Measurements from ENCODE around the gene LAMA4.
A peak's percentile ranks its signal among the peaks of the same experiment; 100 is the strongest.

Gene LAMA4

DNA sequence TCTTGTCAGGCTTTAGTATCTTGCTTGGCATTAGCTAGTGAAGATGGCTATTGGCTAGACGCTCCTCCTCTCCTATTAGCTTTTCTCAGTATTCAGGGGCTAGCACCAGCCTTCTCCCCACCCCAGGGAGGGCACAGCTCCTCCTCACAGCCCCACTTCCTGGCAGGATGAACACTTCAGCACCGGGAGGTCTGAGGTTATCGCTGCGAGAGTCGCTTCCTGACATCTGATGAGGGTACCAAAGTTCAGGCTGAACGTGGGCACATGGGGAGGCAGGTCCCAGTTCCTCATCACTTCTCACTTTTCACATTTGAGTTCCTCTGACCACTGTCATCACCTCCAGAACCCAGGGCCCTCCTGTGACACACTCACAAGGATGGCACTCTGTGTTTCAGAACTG is 66.6 kb downstream of the LAMA4 start:
- ATAC-seq (replicated peaks) (peak; percentile 39 to 44), DNase-seq (no peak)
- no peaks in the 10 kb centered on the region for H3K36me3 Mint-ChIP-seq
- peaks cover 2 to 7% of the 10 kb centered on the region in 2 donors for H3K4me1 Mint-ChIP-seq
- no peaks in the 10 kb centered on the region for H3K9me3 Mint-ChIP-seq
- H3K27ac Mint-ChIP-seq: peak overlapping the region; percentile 20
- no peak overlapping the region for H3K4me3 Mint-ChIP-seq
- H3K27me3 Mint-ChIP-seq: peaks cover 0 to 17% of the 10 kb centered on the region in 2 donors

DNA sequence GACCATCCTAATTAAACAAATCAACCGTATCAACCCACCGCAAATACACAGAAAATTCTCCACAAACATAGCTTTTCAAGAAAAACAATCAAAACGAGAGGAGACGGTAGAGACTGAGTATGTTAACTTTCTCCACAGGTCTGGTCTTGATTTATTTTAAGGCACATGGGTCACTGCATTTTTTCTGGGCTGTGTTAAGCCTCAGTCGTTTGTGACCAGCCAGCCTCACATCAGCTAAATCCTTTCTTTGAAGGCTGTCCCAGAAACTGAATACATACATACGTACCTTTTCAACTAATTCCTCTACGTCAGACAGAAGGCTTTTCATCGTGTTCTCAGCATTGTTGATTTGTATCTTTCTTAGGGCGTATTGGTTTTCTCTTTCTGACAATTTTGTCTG is 69.4 kb downstream of the LAMA4 start:
- Mint-ChIP-seq H3K36me3 (no peaks in the 10 kb centered on the region), H3K9me3 (no peaks in the 10 kb centered on the region), H3K4me3 (no peak overlapping the region), H3K27me3 (peaks cover 0 to 25% of the 10 kb centered on the region in 2 donors), H3K27ac (no peak overlapping the region), H3K4me1 (peaks cover 2 to 7% of the 10 kb centered on the region in 2 donors)
- ATAC-seq (replicated peaks) (no peak), DNase-seq (no peak)

- ATAC-seq (replicated peaks) (no peak), DNase-seq (no peak)
- no peaks in the 10 kb centered on the region for H3K9me3 Mint-ChIP-seq
- H3K27ac Mint-ChIP-seq: no peak overlapping the region
- H3K27me3 Mint-ChIP-seq: peaks cover 12 to 34% of the 10 kb centered on the region in 2 donors
- H3K36me3 Mint-ChIP-seq: no peaks in the 10 kb centered on the region
- peaks cover 2 to 7% of the 10 kb centered on the region in 2 donors for H3K4me1 Mint-ChIP-seq
- no peak overlapping the region for H3K4me3 Mint-ChIP-seq
These were observed 71.1 kb downstream of the LAMA4 start for GRCh38 chr6:112183271-112183671.

DNA sequence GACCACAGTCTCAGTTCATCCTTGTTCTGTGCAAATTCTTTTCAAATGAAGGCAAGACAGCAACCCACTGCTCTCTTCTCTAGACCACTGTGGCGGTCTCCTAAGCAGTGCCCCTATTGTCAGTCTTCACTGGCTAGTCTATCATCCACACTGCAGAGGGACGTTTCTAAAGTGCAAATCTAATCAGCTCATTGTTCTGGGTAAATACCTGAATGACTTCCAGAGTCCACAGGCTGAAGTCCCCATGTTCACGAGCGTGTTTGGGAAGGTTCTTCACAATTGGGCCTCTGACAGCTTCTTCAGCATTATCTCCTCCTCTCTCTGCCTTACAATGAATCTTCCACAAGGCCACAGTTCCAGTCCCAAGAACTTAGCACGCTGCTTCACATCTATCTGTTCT is 73.2 kb downstream of the LAMA4 start:
- Mint-ChIP-seq H3K9me3 (no peaks in the 10 kb centered on the region), H3K36me3 (no peaks in the 10 kb centered on the region)

DNA sequence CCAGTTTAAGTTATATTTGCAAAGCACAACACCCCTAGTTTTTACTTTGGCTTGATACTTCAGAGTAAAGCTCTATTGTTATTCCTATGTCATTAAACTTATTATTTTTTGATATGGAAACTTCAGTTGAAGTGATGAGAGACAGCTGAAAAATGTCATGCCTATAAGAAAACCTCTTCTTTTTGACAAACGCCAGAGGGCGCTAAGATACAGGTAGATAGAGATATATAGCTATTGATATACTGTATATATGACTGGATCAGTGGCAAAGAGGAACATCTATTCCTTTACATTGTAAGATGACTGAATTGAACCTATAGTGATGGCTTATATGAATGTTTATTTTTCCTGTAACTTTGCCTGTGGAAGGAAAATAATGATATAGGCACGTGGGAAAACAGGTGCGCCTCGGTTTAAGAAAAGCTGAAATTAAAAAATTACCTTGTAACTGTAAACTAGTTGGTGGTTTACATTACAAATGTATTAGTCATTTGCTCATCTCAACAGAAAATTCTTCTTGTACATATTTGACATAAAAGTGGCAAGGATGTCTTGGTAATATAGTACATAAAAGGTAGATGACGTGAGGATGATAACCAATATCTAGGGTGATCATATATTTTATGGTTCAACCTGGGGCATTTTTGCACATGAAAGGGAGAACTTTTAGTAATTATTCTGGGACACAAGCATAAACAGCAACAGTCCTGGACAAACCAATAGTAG is 74.1 kb downstream of the LAMA4 start:
- H3K36me3 Mint-ChIP-seq: no peaks in the 10 kb centered on the region
- H3K4me1 Mint-ChIP-seq: no peaks in the 10 kb centered on the region
- ATAC-seq (replicated peaks) (peak; percentile 89 to 92), DNase-seq (peak; percentile 28)
- peaks cover 13 to 28% of the 10 kb centered on the region in 2 donors for H3K27me3 Mint-ChIP-seq
- H3K4me3 Mint-ChIP-seq: no peak overlapping the region
- H3K27ac Mint-ChIP-seq: no peak overlapping the region
- H3K9me3 Mint-ChIP-seq: no peaks in the 10 kb centered on the region

More for the DNA sequence above, 73.2 kb downstream of the LAMA4 start:
- peaks cover 13 to 28% of the 10 kb centered on the region in 2 donors for H3K27me3 Mint-ChIP-seq
- no peaks in the 10 kb centered on the region for H3K4me1 Mint-ChIP-seq
- no peak overlapping the region for H3K4me3 Mint-ChIP-seq
- no peak overlapping the region for H3K27ac Mint-ChIP-seq
- ATAC-seq (replicated peaks) (no peak), DNase-seq (no peak)

DNA sequence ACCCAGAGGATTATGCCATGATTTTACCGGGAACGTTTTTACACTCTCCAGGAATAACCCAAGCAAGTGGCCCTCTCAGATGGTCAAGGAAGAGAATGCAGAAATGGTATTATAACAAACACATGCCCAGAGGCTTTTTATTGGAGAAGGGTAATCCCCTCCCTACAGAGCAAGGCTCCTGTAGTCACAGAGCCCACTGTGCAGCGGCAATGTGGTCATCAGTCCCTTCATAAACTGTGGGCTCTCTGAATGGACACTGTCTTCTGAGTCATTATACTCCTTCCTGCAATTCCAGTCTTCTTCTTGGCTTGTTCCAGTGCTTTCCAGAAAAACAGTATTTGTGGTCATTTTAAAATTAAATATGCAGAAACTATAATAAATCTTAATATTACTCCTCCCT is 74.7 kb downstream of the LAMA4 start:
- DNase-seq: no peak
- Mint-ChIP-seq H3K27ac (no peak overlapping the region), H3K4me3 (no peak overlapping the region), H3K9me3 (no peaks in the 10 kb centered on the region), H3K4me1 (no peaks in the 10 kb centered on the region), H3K36me3 (no peaks in the 10 kb centered on the region), H3K27me3 (peaks cover 13 to 21% of the 10 kb centered on the region in 2 donors)
- no peak for ATAC-seq (replicated peaks)

DNA sequence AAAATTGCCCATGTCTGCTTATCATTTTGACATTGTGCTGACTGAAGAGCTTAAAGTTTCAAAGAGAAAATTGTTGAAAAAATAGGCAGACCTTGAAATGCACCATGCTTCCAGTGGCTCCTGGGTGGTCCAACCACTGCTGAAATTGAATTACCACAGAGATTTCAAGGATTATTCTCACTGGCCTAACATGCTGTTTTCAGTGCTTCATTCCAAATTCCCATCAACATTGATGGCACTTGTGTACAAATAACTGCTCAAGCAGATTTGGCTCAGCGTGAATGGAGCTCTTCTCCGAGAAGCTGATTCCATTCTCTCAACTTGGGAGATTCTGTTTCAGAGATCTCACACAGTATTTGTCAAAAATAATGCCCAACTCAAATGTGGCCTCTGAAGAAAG is 75.5 kb downstream of the LAMA4 start:
- Mint-ChIP-seq H3K27me3 (peaks cover 13 to 21% of the 10 kb centered on the region in 2 donors), H3K36me3 (no peaks in the 10 kb centered on the region)
- DNase-seq: no peak

DNA sequence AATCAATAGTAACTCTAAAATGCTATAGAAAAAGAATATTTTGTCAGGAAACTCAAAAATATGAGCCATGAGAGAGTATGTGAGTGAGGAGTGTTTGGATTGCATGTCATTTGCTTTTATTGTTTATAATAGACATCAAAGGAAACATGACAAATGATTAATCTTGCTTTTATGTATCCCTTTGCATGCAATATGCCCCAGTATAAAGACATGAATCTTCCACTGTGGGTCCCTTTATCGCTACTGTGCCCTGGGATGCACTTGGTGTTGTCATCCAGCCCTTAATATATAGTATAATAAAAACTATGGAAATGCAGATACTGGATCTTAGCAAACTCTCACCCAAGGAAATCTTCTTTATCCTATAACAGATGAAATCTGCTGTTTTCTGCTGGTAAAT is 77.3 kb downstream of the LAMA4 start:
- Mint-ChIP-seq H3K4me1 (no peaks in the 10 kb centered on the region), H3K27ac (no peak overlapping the region), H3K36me3 (no peaks in the 10 kb centered on the region), H3K9me3 (no peaks in the 10 kb centered on the region), H3K4me3 (no peak overlapping the region), H3K27me3 (peaks cover 13 to 15% of the 10 kb centered on the region in 2 donors)
- no peak for DNase-seq
- no peak for ATAC-seq (replicated peaks)

More for the DNA sequence above, 75.5 kb downstream of the LAMA4 start:
- Mint-ChIP-seq H3K4me1 (no peaks in the 10 kb centered on the region), H3K9me3 (no peaks in the 10 kb centered on the region), H3K4me3 (no peak overlapping the region), H3K27ac (no peak overlapping the region)
- ATAC-seq (replicated peaks): no peak

DNA sequence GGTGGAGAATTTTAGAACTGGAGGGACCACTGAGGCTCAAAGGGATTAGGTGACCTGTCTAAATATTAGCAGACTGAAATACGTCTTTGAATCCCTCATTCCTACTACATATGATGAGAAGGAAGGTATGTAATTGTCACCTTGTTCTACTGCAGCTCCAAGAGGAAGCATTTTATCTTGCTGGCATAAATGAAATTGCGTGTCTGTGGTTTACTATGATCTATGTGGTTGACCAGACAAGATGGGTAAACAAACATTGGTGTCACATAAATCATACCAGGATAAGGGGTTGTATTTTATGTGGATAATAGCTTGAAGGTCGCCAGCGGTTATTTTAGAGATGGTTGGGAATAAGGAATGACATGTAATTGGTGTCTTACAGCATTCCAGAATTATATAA is 78.2 kb downstream of the LAMA4 start:
- H3K27me3 Mint-ChIP-seq: peaks cover 16 to 17% of the 10 kb centered on the region in 2 donors
- no peak overlapping the region for H3K4me3 Mint-ChIP-seq
- no peaks in the 10 kb centered on the region for H3K36me3 Mint-ChIP-seq
- H3K4me1 Mint-ChIP-seq: no peaks in the 10 kb centered on the region
- DNase-seq: no peak
- H3K27ac Mint-ChIP-seq: no peak overlapping the region
- no peak for ATAC-seq (replicated peaks)
- no peaks in the 10 kb centered on the region for H3K9me3 Mint-ChIP-seq

- Mint-ChIP-seq H3K36me3 (no peaks in the 10 kb centered on the region), H3K4me3 (no peak overlapping the region), H3K27ac (no peak overlapping the region), H3K27me3 (peaks cover 17 to 18% of the 10 kb centered on the region in 2 donors), H3K9me3 (no peaks in the 10 kb centered on the region), H3K4me1 (no peaks in the 10 kb centered on the region)
- DNase-seq (no peak), ATAC-seq (replicated peaks) (no peak)
These were observed 81.1 kb downstream of the LAMA4 start for GRCh38 chr6:112173221-112173804.

DNA sequence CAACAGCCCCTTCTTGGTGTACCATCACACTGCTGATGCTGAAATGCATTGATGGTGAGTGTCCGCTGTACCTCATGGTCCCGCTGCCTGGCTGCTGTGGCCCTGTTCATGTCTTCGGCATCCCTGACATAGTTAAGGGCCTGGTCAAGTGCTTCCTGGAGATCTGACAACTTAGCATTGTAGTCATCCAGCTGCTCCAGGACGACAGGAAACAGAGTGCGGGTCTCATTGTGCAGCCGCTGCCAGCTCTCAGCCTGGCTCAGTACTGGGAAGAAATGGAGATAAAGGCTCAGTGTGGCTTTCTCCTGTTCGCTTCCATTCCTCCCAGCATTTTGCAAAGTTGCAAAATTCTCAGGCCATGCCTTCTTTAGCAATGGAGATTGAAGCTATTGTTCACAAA is 81.8 kb downstream of the LAMA4 start:
- DNase-seq (no peak), ATAC-seq (replicated peaks) (no peak)
- Mint-ChIP-seq H3K27ac (no peak overlapping the region), H3K36me3 (no peaks in the 10 kb centered on the region), H3K4me1 (no peaks in the 10 kb centered on the region), H3K4me3 (no peak overlapping the region), H3K27me3 (peaks cover 16 to 17% of the 10 kb centered on the region in 2 donors), H3K9me3 (no peaks in the 10 kb centered on the region)

DNA sequence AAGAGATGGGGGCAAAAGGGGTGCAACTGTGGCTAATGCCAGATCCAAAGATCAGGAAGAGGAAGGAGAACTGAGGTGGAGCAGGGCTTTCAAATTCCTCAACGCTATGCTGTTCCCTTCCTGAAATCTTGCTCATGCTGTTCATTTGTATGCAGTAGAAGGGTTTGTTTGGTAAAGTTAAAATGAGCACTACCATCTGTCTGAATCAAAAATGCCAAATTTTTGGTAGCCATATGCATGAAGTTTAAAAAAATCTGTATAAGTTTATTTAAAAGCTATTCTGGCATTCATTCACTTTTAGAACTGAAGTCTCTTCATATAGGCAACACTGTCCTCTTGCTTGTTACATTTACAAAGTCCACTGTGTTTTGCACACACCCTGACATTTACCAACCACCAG is 84.8 kb downstream of the LAMA4 start:
- no peak overlapping the region for H3K27ac Mint-ChIP-seq
- no peaks in the 10 kb centered on the region for H3K9me3 Mint-ChIP-seq
- peaks cover 16 to 17% of the 10 kb centered on the region in 2 donors for H3K27me3 Mint-ChIP-seq
- H3K4me1 Mint-ChIP-seq: no peaks in the 10 kb centered on the region
- H3K36me3 Mint-ChIP-seq: no peaks in the 10 kb centered on the region
- DNase-seq (no peak), ATAC-seq (replicated peaks) (no peak)
- H3K4me3 Mint-ChIP-seq: no peak overlapping the region

- peaks cover 9 to 15% of the 10 kb centered on the region in 2 donors for H3K4me1 Mint-ChIP-seq
- H3K27me3 Mint-ChIP-seq: peaks cover 22 to 32% of the 10 kb centered on the region in 2 donors
- H3K36me3 Mint-ChIP-seq: no peaks in the 10 kb centered on the region
- peak; percentile 97 to 99 for ATAC-seq (replicated peaks)
- peak overlapping the region; percentile 33 to 58 for H3K4me3 Mint-ChIP-seq
- H3K27ac Mint-ChIP-seq: no peak overlapping the region
- peak; percentile 55 for DNase-seq
- H3K9me3 Mint-ChIP-seq: no peaks in the 10 kb centered on the region
These were observed 90.8 kb downstream of the LAMA4 start for GRCh38 chr6:112163295-112164257.

- no peak overlapping the region for H3K4me3 Mint-ChIP-seq
- ATAC-seq (replicated peaks): no peak
- H3K27ac Mint-ChIP-seq: no peak overlapping the region
- no peaks in the 10 kb centered on the region for H3K36me3 Mint-ChIP-seq
- DNase-seq: no peak
- no peaks in the 10 kb centered on the region for H3K9me3 Mint-ChIP-seq
- peaks cover 20 to 31% of the 10 kb centered on the region in 2 donors for H3K27me3 Mint-ChIP-seq
- H3K4me1 Mint-ChIP-seq: peaks cover 9 to 25% of the 10 kb centered on the region in 2 donors
These were observed 93.6 kb downstream of the LAMA4 start for GRCh38 chr6:112160745-112161144.

Data from stimulated activated naive B cell treated with anti-CD40 and anti-IgM and Interleukin-4, amounts not matched to agents 10 μg/mL and 1 μg/mL and 100 μg/mL, for 72 hours (primary cell).